Measurements from ENCODE around the gene H2BK1.

The H2BK1 gene

DNA sequence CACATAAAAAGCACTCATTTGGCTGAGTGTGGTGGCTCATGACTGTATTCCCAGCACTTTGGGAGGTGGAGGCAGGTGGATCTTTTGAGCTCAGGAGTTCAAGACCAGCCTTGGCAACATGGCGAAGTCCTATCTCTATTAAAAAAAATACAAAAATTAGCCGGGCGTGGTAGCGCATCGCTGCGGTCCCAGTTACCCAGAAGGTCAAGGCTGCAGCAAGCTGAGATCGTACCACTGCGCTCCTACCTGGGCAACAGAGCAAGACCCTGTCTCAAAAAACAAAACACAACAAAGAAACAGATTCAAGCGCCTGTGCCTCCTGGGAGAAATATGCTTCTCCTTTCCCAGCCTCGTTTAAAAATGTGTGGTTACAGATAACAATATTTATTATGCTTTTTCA is 19.0 kb upstream of the H2BK1 start:
- TF ChIP-seq ZBTB7A (IDR thresholded peaks at IDR 0.05; ENCODE audit: low read depth) = no peak
- TF ChIP-seq, protein P1, sequence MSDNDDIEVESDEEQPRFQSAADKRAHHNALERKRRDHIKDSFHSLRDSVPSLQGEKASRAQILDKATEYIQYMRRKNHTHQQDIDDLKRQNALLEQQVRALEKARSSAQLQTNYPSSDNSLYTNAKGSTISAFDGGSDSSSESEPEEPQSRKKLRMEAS (IDR thresholded peaks at IDR 0.05) = no peak
- TF ChIP-seq, protein P2, sequence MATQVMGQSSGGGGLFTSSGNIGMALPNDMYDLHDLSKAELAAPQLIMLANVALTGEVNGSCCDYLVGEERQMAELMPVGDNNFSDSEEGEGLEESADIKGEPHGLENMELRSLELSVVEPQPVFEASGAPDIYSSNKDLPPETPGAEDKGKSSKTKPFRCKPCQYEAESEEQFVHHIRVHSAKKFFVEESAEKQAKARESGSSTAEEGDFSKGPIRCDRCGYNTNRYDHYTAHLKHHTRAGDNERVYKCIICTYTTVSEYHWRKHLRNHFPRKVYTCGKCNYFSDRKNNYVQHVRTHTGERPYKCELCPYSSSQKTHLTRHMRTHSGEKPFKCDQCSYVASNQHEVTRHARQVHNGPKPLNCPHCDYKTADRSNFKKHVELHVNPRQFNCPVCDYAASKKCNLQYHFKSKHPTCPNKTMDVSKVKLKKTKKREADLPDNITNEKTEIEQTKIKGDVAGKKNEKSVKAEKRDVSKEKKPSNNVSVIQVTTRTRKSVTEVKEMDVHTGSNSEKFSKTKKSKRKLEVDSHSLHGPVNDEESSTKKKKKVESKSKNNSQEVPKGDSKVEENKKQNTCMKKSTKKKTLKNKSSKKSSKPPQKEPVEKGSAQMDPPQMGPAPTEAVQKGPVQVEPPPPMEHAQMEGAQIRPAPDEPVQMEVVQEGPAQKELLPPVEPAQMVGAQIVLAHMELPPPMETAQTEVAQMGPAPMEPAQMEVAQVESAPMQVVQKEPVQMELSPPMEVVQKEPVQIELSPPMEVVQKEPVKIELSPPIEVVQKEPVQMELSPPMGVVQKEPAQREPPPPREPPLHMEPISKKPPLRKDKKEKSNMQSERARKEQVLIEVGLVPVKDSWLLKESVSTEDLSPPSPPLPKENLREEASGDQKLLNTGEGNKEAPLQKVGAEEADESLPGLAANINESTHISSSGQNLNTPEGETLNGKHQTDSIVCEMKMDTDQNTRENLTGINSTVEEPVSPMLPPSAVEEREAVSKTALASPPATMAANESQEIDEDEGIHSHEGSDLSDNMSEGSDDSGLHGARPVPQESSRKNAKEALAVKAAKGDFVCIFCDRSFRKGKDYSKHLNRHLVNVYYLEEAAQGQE (IDR thresholded peaks at IDR 0.05; ENCODE audit: low read depth) = no peak
- no peak for TF ChIP-seq RAD21 (IDR thresholded peaks at IDR 0.05; ENCODE audit: low read depth)
- no peak for TF ChIP-seq YY1 (IDR thresholded peaks at IDR 0.05; ENCODE audit: low read depth)
- no peak for TF ChIP-seq FOXM1 (IDR thresholded peaks at IDR 0.05; ENCODE audit: borderline replicate concordance, low read depth)
- TF ChIP-seq, protein P3, sequence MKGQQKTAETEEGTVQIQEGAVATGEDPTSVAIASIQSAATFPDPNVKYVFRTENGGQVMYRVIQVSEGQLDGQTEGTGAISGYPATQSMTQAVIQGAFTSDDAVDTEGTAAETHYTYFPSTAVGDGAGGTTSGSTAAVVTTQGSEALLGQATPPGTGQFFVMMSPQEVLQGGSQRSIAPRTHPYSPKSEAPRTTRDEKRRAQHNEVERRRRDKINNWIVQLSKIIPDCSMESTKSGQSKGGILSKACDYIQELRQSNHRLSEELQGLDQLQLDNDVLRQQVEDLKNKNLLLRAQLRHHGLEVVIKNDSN (IDR thresholded peaks at IDR 0.05) = no peak
- no peak for TF ChIP-seq TCF12 (IDR thresholded peaks at IDR 0.05; ENCODE audit: low read depth)

DNA sequence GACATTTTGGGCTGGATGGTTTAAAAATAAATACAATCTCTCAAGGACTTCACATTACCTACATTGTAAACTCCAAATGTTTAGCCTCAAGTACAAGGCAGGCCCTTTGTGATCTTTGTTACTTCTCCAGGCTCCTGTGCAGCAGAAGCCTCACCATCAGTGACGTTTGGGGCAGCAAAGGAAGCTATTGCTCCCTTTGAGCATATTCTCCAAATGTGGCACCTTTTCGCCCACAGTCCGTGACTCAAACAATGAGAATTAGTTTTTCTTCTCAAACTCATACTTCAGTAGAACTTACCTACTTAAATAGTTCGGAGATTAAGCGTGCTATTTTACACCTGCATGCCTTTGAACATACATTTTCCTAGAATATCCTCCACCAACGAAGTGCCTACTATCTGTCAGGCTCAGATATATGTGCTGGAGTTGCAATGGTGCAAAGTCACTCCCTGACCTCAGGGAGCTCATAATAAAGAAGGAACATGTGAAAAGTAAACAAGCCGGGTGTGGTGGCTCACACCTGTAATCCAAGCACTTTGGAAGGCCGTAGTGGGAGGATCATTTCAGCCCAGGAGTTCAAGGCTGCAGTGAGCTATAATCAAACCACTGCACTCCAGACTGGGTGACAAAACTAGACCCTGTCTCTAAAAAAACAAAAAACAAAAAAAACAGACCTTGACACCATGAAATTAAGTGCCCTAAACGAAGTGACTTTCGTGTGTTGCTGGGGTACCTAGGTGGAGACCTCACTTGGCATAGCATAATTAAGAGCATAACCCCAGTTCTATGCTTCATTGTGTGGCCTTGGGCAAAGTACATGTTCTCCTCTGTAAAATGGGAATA is 18.0 kb upstream of the H2BK1 start:
- TF ChIP-seq, protein P3 (IDR thresholded peaks at IDR 0.05) = no peak
- TF ChIP-seq TAF1 (IDR thresholded peaks at IDR 0.05; ENCODE audit: low read depth) (no peak), NFIC (IDR thresholded peaks at IDR 0.05) (no peak), RAD21 (IDR thresholded peaks at IDR 0.05; ENCODE audit: low read depth) (no peak), EP300 (IDR thresholded peaks at IDR 0.05; ENCODE audit: borderline replicate concordance) (no peak), TEAD4 (IDR thresholded peaks at IDR 0.05) (no peak)
- TF ChIP-seq, protein P1 (IDR thresholded peaks at IDR 0.05) = no peak
- TF ChIP-seq, protein P2 (IDR thresholded peaks at IDR 0.05; ENCODE audit: low read depth) = no peak

DNA sequence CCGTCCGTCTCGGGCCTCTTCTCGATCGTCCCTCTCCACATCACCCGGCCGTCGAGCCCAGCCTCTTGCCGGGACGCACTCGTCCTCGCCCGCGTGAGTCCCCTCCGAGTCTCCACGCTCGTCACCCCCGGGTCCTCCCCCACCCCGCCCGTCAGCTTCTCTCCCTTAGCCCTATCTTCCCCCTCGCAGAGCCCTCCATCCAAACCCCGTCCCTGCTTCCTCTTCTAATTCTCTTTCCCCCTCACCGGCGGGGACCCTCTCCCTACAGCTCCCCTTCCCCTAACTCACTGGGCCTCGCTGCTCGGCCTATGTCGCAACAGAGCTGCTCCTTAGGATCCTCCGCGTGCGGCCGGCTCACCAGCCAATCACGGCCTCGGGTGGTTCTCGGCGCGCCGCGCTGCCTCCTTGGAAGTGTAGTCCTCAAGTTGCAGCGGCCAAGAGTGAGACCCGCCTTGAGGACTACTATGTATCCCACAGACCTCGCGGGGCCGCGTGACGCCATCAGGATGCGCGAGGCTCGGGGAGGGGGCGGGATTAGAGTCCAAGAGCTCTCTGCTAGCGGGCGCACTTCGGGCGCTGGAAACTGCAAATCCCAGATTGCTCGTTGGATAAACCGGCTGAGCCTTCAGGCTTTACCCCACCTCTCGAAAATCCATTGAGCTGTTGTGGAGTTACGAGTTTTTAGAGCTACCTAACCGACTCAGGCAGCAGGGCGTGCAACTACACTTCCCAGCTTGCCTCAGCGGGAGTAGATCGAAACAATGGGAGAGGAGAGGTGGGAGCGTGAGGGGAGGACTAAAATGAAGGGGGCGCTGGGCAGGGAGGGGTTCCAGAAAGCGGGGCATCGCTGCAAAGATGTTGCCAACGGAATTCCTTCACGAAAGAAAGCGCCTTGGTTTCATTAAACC is 16.8 kb upstream of the H2BK1 start, which contains the start of gene ABCF2:
Gene ABCF2, minus strand, starts transcription at position 331 of the 908 bp plus-strand sequence. CDS start 747 bp downstream, outside the sequence.
- no peak for TF ChIP-seq RAD21 (IDR thresholded peaks at IDR 0.05; ENCODE audit: low read depth)
- no peak for TF ChIP-seq TEAD4 (IDR thresholded peaks at IDR 0.05)
- TF ChIP-seq, protein P2 (IDR thresholded peaks at IDR 0.05; ENCODE audit: low read depth) = no peak
- TF ChIP-seq, protein P3 (IDR thresholded peaks at IDR 0.05) = peak; percentile 65; the same call in 1 of the 2 replicates
- TF ChIP-seq EGR1 (IDR thresholded peaks at IDR 0.05) = peak; percentile 7; the same call in 1 of the 2 replicates
- TF ChIP-seq NFIC (IDR thresholded peaks at IDR 0.05) = no peak
- TF ChIP-seq TAF1 (IDR thresholded peaks at IDR 0.05; ENCODE audit: low read depth) = peak; percentile 56
- peak; percentile 58 for TF ChIP-seq YY1 (IDR thresholded peaks at IDR 0.05; ENCODE audit: low read depth)
- 0 out of 2 replicates have a peak, but pooled peaks have one; percentile 37 for TF ChIP-seq TCF12 (IDR thresholded peaks at IDR 0.05; ENCODE audit: low read depth)
- TF ChIP-seq ZBTB7A (IDR thresholded peaks at IDR 0.05; ENCODE audit: low read depth) = peak; percentile 52; the same call in 1 of the 2 replicates
- TF ChIP-seq, protein P1 (IDR thresholded peaks at IDR 0.05) = peak; percentile 73
- peak; percentile 98 for TF ChIP-seq CEBPB (IDR thresholded peaks at IDR 0.05)
- TF ChIP-seq FOXM1 (IDR thresholded peaks at IDR 0.05; ENCODE audit: borderline replicate concordance, low read depth) = no peak
- no peak for TF ChIP-seq EP300 (IDR thresholded peaks at IDR 0.05; ENCODE audit: borderline replicate concordance)
- peak; percentile 98 for TF ChIP-seq CREB1 (IDR thresholded peaks at IDR 0.05; ENCODE audit: low read depth)

Data from Ishikawa (cell line).